Glutamatergic neuron (in vitro differentiated cells): Measurements from ENCODE around the gene EREG. TPM values are rescaled to one million over a fixed set of nuclear protein-coding genes. Genes with fewer than 3 reads are reported as not detected.
A peak's percentile ranks its signal among the peaks of the same experiment; 100 is the strongest.

Experiments
- DNase-seq: peaks from one replicate; pipeline ENCODE4 v3.0.0; 2022
- H3K27ac Mint-ChIP-seq: one replicate; pipeline ENCODE4 v1.8.0; 2020; ENCODE audit warnings: mild to moderate bottlenecking, mixed read lengths, inconsistent platforms; ENCODE audit not compliant: unreplicated experiment
- H3K27me3 Mint-ChIP-seq: one replicate; pipeline ENCODE4 v1.8.0; 2020; ENCODE audit warnings: mild to moderate bottlenecking, moderate library complexity, mixed read lengths, inconsistent platforms; ENCODE audit not compliant: unreplicated experiment
- H3K36me3 Mint-ChIP-seq: one replicate; pipeline ENCODE4 v1.8.0; 2020; ENCODE audit warnings: mild to moderate bottlenecking, mixed read lengths, inconsistent platforms; ENCODE audit not compliant: unreplicated experiment
- H3K4me1 Mint-ChIP-seq: one replicate; pipeline ENCODE4 v1.8.0; 2020; ENCODE audit warnings: mild to moderate bottlenecking, low read depth, mixed read lengths, inconsistent platforms; ENCODE audit not compliant: unreplicated experiment
- H3K4me3 Mint-ChIP-seq: one replicate; pipeline ENCODE4 v1.8.0; 2020; ENCODE audit warnings: mild to moderate bottlenecking, mixed read lengths, inconsistent platforms; ENCODE audit not compliant: unreplicated experiment
- H3K9me3 Mint-ChIP-seq: one replicate; pipeline ENCODE4 v1.8.0; 2020; ENCODE audit warnings: mild to moderate bottlenecking, moderate library complexity, mixed read lengths, inconsistent platforms; ENCODE audit not compliant: unreplicated experiment
- long read RNA-seq: library from polyadenylated mRNA; unstranded; transcript quantifications from one replicate; pipeline ENCODE4 v2.0.0, GENCODE V29; 2020; ENCODE audit not compliant: unreplicated experiment
- total RNA-seq: library from RNA; stranded (reverse); fragmentation: NEBNext Ultra II Directional; extraction: Animal tissue kit (Norgen Biotek cat#: 25700); gene quantifications from one replicate; pipeline ENCODE4 v1.2.1, GENCODE V29; 2021; ENCODE audit not compliant: unreplicated experiment
- TF ChIP-seq, protein P1 (sequence below): fragments of 200-600 bp; sonication (generic); IDR thresholded peaks from one replicate; pipeline ENCODE4 v1.5.0; 2021; ENCODE audit not compliant: partially characterized antibody, unreplicated experiment

EREG gene, protein sequence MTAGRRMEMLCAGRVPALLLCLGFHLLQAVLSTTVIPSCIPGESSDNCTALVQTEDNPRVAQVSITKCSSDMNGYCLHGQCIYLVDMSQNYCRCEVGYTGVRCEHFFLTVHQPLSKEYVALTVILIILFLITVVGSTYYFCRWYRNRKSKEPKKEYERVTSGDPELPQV
- not detected for total RNA-seq
- long read RNA-seq = 0 reads

DNA sequence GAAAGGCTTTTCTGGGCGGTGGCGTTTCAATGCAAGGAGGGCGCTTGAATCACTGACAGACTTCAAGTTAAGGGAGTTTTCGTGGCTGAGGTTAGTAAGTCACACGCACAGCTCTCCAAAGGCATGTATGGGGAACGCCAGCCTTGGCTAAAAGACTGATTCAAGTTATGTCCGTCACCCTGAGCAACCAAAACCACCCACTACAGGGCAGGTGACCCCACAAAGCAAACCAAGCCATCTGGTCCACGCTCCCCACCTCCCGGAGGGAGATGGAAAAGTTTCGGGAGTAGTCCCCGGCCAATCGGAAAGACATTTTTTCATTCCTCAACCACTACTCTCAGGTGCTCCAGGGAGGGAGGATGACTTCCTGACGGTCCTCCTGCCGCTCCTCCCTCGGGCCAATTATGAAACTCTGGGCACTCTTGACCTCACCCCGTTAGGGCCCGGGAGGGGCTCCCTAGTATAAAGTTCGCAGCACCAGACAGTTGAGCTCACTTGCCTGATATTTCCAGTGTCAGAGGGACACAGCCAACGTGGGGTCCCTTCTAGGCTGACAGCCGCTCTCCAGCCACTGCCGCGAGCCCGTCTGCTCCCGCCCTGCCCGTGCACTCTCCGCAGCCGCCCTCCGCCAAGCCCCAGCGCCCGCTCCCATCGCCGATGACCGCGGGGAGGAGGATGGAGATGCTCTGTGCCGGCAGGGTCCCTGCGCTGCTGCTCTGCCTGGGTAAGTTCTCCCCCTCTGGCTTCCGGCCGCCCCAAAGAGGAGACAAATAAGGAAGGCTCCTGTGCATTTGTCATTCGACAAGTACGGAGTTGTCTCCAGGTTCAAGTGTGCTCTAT is at the start of gene EREG:
TSS of gene EREG (plus strand) at position 494 of the 840 bp plus-strand sequence. CDS start at position 658, 164 bp downstream.
- Mint-ChIP-seq H3K36me3 (no peaks in the 10 kb centered on the region), H3K9me3 (no peaks in the 10 kb centered on the region), H3K27me3 (peaks cover 2% of the 10 kb centered on the region), H3K27ac (no peak within 1 kb of the TSS), H3K4me1 (peaks cover 2% of the 10 kb centered on the region), H3K4me3 (peak within 1 kb of the TSS; percentile 85)
- DNase-seq = peak; percentile 81
- TF ChIP-seq, protein P1, sequence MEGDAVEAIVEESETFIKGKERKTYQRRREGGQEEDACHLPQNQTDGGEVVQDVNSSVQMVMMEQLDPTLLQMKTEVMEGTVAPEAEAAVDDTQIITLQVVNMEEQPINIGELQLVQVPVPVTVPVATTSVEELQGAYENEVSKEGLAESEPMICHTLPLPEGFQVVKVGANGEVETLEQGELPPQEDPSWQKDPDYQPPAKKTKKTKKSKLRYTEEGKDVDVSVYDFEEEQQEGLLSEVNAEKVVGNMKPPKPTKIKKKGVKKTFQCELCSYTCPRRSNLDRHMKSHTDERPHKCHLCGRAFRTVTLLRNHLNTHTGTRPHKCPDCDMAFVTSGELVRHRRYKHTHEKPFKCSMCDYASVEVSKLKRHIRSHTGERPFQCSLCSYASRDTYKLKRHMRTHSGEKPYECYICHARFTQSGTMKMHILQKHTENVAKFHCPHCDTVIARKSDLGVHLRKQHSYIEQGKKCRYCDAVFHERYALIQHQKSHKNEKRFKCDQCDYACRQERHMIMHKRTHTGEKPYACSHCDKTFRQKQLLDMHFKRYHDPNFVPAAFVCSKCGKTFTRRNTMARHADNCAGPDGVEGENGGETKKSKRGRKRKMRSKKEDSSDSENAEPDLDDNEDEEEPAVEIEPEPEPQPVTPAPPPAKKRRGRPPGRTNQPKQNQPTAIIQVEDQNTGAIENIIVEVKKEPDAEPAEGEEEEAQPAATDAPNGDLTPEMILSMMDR = no peak

DNA sequence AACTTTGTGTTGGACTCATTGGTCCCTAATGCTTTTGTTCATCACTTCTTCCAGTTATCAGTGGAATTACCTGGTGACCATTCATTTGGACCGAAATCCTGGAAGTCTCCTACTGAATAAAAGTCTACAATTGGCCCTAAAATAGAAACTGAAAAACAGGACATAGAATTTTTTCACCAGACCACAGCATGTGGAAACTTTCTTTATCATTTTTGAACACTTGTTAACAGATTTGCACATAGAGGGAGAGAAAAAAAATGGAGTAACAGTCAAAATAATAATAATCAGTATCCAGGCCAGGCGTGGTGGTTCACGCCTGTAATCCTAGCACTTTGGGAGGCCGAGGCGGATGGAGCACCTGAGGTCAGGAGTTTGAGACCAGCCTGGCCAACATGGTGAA is 49.6 kb upstream of the EREG start:
- no peak for DNase-seq
- no peak overlapping the region for H3K4me3 Mint-ChIP-seq
- peaks cover 3% of the 10 kb centered on the region for H3K4me1 Mint-ChIP-seq
- no peaks in the 10 kb centered on the region for H3K36me3 Mint-ChIP-seq
- H3K27ac Mint-ChIP-seq = no peak overlapping the region
- no peaks in the 10 kb centered on the region for H3K9me3 Mint-ChIP-seq
- TF ChIP-seq, protein P1 = no peak
- H3K27me3 Mint-ChIP-seq = no peaks in the 10 kb centered on the region

DNA sequence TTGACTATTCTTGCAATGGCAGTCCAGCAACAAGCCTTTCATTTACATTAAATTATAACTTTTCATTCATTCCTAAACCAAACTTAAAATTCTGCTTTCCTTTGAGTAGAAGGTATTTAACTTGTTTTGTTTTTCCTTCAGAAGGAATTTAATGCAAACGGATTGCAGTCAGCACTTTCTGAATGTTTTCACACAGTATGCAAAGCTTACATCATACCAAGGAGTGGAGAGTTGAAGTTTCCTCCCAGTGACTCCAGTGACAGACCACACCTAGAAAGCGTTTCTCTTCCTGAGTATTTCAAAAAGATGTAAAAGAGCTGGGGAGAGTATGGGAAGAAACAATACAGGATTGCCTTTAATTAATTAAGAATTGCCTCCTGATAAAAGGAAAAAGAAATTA is 48.5 kb upstream of the EREG start:
- Mint-ChIP-seq H3K4me3 (no peak overlapping the region), H3K27ac (no peak overlapping the region), H3K9me3 (no peaks in the 10 kb centered on the region), H3K4me1 (peaks cover 3% of the 10 kb centered on the region), H3K27me3 (no peaks in the 10 kb centered on the region), H3K36me3 (no peaks in the 10 kb centered on the region)
- DNase-seq = no peak
- TF ChIP-seq, protein P1 = no peak

DNA sequence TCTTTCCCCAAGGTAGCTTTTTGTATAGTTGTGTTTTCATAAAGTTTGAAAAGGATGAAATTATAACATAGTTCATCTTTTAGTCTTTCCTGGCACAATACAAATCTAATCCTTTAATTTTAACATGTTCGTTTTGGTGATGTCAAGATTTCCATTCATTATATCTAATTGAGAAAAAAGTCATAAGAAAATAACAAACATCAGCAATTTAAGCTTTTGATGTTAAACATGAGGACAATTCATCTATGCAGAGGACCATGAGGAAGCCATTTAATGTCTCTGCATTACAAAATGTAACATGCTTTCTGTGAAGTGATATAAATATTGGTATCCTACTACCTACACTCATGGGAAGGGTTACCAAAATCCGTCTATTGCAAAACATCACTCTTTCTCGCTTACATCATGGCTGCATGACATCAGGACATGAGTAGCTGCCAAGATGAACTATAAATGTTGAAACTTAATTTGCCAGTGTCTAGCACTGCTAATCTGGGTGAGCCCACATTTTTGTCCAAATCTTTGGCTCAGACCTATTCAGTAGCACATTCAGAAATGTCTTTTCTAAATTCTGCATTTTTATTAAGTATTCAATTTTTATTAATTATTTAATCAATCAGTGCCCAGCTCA is 47.2 kb upstream of the EREG start:
- H3K36me3 Mint-ChIP-seq = no peaks in the 10 kb centered on the region
- no peak overlapping the region for H3K27ac Mint-ChIP-seq
- H3K4me3 Mint-ChIP-seq = no peak overlapping the region
- H3K27me3 Mint-ChIP-seq = no peaks in the 10 kb centered on the region
- H3K9me3 Mint-ChIP-seq = no peaks in the 10 kb centered on the region
- no peak for DNase-seq
- H3K4me1 Mint-ChIP-seq = no peaks in the 10 kb centered on the region
- TF ChIP-seq, protein P1 = no peak
